Kidney epithelial cell (primary cell): ENCODE results near the gene LPAR3. TPM values are rescaled to one million over a fixed set of nuclear protein-coding genes. Genes with fewer than 3 reads are reported as not detected.

Experiments used
- total RNA-seq: library from RNA; depleted of rRNA; stranded (reverse); fragments of >200 nt; gene quantifications from 2 replicates; pipeline ENCODE4 v1.2.3, GENCODE V29; 2015

The LPAR3 gene
- total RNA-seq, 1 donor from 2014 or later: 0.58 TPM

Other genes starting within 250 kb of the LPAR3 start
- 9.4 and 10.9 TPM in 2 replicates for gene SSX2IP, start 202.7 kb downstream of the LPAR3 start, total RNA-seq
- gene MCOLN2, start 103.9 kb upstream of the LPAR3 start, total RNA-seq: 0.46 and 0.55 TPM in 2 replicates
- gene MCOLN3, start 155.3 kb upstream of the LPAR3 start, total RNA-seq: 11.6 and 13.6 TPM in 2 replicates